Progenitor cell of endocrine pancreas (in vitro differentiated cells): ENCODE results near the gene IER5L. TPM values are rescaled to one million over a fixed set of nuclear protein-coding genes. Genes with fewer than 3 reads are reported as not detected.

Experiments
- DNase-seq: peaks from one replicate; pipeline ENCODE4 v3.0.0; 2021; ENCODE audit warnings: low spot score; ENCODE audit not compliant: unreplicated experiment
- H3K27ac Mint-ChIP-seq: 2 replicates; pipeline ENCODE4 v1.8.0; 2021; ENCODE audit warnings: mild to moderate bottlenecking, moderate library complexity, mixed read lengths
- H3K27me3 Mint-ChIP-seq: 2 replicates; pipeline ENCODE4 v1.8.0; 2021; ENCODE audit warnings: mixed read lengths
- H3K36me3 Mint-ChIP-seq: 2 replicates; pipeline ENCODE4 v1.8.0; 2022; ENCODE audit warnings: mixed read lengths; ENCODE audit not compliant: insufficient read depth
- H3K4me1 Mint-ChIP-seq: 2 replicates; pipeline ENCODE4 v1.8.0; 2021; ENCODE audit warnings: low read depth, mixed read lengths
- H3K4me3 Mint-ChIP-seq: 2 replicates; pipeline ENCODE4 v1.8.0; 2021; ENCODE audit warnings: low read depth, mild to moderate bottlenecking, moderate library complexity, mixed read lengths
- H3K9me3 Mint-ChIP-seq: 2 replicates; pipeline ENCODE4 v1.8.0; 2021; ENCODE audit warnings: low read depth, mixed read lengths
- total RNA-seq: library from RNA; stranded (reverse); gene quantifications from 2 replicates; pipeline ENCODE4 v1.2.1, GENCODE V29; 2021
- TF ChIP-seq, protein P1 (sequence below): fragments of 200-600 bp; sonication (generic); IDR thresholded peaks from one replicate; pipeline ENCODE4 v1.5.0; 2021; ENCODE audit warnings: antibody characterized with exemption, mild to moderate bottlenecking; ENCODE audit not compliant: unreplicated experiment

Gene IER5L
- total RNA-seq, 1 donor from 2014 or later, result 21.8 TPM

DNA sequence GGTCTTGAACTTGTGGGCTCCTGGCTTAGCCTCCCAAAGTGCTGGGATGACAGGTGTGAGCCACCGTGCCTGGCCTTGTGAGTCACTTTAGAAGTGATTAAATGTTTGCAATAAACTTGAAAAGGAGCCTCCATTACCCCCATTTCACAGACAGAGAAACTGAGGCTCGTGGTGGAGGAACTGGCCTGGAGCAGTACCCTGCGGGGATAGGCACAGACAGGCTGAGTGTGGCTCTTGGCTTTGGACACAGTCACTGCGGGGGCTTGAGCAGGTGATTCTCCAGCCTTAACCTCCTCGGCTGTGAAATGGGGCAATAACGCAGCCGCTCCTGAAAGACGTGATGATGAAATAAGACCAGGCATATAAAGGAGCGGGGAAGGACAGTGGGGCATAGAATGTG, 40.9 kb upstream of the IER5L start:
- H3K27ac Mint-ChIP-seq, result no peak overlapping the region
- H3K27me3 Mint-ChIP-seq, result peaks cover 3% of the 10 kb centered on the region
- TF ChIP-seq, protein P1, sequence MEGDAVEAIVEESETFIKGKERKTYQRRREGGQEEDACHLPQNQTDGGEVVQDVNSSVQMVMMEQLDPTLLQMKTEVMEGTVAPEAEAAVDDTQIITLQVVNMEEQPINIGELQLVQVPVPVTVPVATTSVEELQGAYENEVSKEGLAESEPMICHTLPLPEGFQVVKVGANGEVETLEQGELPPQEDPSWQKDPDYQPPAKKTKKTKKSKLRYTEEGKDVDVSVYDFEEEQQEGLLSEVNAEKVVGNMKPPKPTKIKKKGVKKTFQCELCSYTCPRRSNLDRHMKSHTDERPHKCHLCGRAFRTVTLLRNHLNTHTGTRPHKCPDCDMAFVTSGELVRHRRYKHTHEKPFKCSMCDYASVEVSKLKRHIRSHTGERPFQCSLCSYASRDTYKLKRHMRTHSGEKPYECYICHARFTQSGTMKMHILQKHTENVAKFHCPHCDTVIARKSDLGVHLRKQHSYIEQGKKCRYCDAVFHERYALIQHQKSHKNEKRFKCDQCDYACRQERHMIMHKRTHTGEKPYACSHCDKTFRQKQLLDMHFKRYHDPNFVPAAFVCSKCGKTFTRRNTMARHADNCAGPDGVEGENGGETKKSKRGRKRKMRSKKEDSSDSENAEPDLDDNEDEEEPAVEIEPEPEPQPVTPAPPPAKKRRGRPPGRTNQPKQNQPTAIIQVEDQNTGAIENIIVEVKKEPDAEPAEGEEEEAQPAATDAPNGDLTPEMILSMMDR, result no peak
- no peak for DNase-seq
- H3K4me3 Mint-ChIP-seq, result no peak overlapping the region
- no peaks in the 10 kb centered on the region for H3K36me3 Mint-ChIP-seq
- no peaks in the 10 kb centered on the region for H3K4me1 Mint-ChIP-seq
- H3K9me3 Mint-ChIP-seq, result no peaks in the 10 kb centered on the region

DNA sequence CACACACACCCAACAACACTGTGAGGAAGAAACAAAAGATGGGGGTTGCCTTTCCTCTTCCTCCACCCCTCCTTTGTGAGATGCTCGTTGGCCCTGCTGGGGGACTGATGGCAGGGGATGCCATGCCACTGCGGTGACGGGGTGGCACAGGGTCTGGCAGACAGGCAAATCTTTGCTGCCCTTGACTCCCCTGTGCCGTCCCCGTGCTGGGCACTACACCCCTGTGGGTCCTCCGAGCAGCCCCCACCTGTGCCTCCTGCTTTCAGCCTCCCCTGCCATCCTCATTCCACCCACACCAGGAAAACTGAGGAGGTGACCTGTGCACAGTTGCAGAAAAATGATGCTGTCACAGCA, 40.2 kb upstream of the IER5L start:
- Mint-ChIP-seq H3K36me3 (no peaks in the 10 kb centered on the region), H3K27me3 (peaks cover 3% of the 10 kb centered on the region)

DNA sequence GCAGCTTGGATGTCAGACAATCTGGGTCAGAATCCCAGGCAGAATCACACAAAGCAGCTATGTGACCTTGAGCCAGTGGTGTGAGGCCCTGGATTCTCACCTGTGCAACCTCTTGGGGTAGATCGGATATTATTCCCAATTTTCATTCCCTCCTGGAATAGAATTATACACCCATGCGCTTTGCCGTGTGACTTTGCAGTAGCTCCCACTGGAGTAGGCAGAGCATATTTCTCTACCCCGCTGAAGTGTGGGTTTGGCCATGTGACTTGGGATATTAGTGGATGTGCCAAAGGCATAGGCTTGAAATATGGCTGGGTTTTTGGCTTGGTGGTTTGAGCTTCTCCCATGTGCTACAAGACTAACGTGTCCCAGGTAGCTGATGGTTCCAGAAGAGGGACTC, 35.5 kb upstream of the IER5L start:
- no peak overlapping the region for H3K4me3 Mint-ChIP-seq
- H3K4me1 Mint-ChIP-seq, result peaks cover 4% of the 10 kb centered on the region
- no peaks in the 10 kb centered on the region for H3K27me3 Mint-ChIP-seq
- no peaks in the 10 kb centered on the region for H3K9me3 Mint-ChIP-seq
- no peaks in the 10 kb centered on the region for H3K36me3 Mint-ChIP-seq
- no peak overlapping the region for H3K27ac Mint-ChIP-seq
- TF ChIP-seq, protein P1, result no peak
- no peak for DNase-seq

More for the DNA sequence above, 40.2 kb upstream of the IER5L start:
- H3K9me3 Mint-ChIP-seq, result no peaks in the 10 kb centered on the region
- H3K27ac Mint-ChIP-seq, result no peak overlapping the region
- no peaks in the 10 kb centered on the region for H3K4me1 Mint-ChIP-seq
- H3K4me3 Mint-ChIP-seq, result no peak overlapping the region
- no peak for DNase-seq
- TF ChIP-seq, protein P1, result no peak

DNA sequence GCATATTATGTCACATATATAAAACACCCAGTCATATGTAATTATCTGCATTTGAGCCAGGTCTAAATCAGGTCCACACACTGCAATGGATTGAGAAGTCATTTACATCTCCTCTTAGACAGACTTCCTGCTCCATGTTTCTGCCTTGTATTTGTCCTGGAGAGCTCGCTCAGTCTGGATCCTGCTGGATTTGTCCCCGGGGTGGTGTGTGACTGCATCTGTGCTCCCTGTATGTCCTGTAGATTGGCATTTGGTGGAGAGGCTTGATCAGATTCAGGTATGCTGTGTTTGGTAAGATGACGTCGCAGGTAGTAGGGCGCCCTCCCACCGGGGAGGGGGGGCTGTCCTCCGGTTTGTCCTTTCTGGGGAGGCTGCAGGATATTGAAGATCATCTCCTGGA, 33.6 kb upstream of the IER5L start:
- Mint-ChIP-seq H3K27ac (no peak overlapping the region), H3K9me3 (no peaks in the 10 kb centered on the region), H3K4me3 (no peak overlapping the region), H3K36me3 (no peaks in the 10 kb centered on the region), H3K27me3 (no peaks in the 10 kb centered on the region), H3K4me1 (peaks cover 10% of the 10 kb centered on the region)
- DNase-seq, result no peak
- TF ChIP-seq, protein P1, result no peak

DNA sequence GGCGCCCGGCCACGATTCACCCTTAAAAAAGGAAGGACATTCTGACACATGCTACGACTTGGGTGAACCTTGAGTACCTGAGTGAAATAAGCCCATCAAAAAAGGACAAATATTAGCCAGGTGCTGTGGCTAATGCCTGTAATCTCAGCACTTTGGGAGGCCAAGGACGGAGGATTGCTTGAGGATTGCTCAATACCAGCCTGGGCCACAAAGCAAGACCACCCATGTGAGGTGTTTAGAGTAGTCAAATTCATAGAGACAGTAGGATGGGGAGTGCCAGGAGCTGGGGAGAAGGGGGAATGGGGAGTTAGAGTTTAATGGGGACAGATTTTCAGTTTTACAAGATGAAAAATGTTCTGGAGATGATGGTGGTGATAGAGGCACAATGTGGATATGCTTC, 32.1 kb upstream of the IER5L start:
- Mint-ChIP-seq H3K27me3 (no peaks in the 10 kb centered on the region), H3K9me3 (no peaks in the 10 kb centered on the region), H3K36me3 (no peaks in the 10 kb centered on the region), H3K27ac (no peak overlapping the region), H3K4me3 (no peak overlapping the region), H3K4me1 (peaks cover 10% of the 10 kb centered on the region)
- TF ChIP-seq, protein P1, result no peak
- no peak for DNase-seq

DNA sequence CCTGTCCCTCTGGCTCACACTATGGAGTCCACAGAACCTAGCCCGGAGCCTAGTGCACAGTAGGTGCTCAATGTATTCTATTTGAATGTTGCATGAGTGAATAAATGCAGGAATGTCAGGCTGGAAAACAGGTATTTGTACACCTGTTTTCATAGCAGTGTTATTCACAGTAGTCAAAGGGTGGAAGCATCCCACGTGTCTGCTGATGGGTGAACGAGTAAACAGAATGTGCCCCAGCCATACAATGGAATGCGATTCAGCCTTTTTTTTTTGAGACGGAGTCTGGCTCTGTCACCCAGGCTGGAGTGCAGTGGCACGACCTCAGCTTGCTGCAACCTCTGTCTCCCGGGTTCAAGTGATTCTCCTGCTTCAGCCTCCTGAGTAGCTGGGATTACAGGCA, 31.5 kb upstream of the IER5L start:
- Mint-ChIP-seq H3K9me3 (no peaks in the 10 kb centered on the region), H3K27me3 (no peaks in the 10 kb centered on the region), H3K27ac (no peak overlapping the region), H3K36me3 (no peaks in the 10 kb centered on the region), H3K4me3 (no peak overlapping the region), H3K4me1 (peaks cover 10% of the 10 kb centered on the region)
- TF ChIP-seq, protein P1, result no peak
- no peak for DNase-seq
